ENCODE data around the gene AZIN2.
A peak's percentile ranks its signal among the peaks of the same experiment; 100 is the strongest.

The AZIN2 gene

DNA sequence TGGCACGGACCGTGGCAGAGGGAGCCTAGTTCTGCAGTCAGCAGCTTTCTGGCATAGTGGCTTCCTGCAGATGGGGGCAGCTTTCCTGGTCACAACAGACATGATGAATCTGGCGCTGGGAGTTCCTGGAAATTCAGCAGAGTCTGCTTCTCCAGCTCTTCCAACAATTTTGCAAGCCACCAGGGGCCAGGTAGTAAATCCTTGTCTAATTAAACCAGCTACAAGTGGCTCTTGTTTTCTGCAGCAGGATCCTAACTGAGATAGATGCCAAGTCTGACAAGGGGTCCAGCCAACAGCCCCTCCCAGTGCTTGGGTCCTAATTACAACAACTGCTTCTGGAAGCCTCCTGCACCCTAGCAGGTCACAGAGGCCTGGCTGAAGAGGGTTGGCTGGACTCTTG, 65.0 kb downstream of the AZIN2 start:
- DNase-seq (ENCODE audit: low read depth) = no peak
- H3K4me3 ChIP-seq (ENCODE audit: low read depth, low read length) = no peak overlapping the region
- TF ChIP-seq CTCF (conservative IDR thresholded peaks at IDR 0.05; ENCODE audit: low read depth, low read length) = no peak

DNA sequence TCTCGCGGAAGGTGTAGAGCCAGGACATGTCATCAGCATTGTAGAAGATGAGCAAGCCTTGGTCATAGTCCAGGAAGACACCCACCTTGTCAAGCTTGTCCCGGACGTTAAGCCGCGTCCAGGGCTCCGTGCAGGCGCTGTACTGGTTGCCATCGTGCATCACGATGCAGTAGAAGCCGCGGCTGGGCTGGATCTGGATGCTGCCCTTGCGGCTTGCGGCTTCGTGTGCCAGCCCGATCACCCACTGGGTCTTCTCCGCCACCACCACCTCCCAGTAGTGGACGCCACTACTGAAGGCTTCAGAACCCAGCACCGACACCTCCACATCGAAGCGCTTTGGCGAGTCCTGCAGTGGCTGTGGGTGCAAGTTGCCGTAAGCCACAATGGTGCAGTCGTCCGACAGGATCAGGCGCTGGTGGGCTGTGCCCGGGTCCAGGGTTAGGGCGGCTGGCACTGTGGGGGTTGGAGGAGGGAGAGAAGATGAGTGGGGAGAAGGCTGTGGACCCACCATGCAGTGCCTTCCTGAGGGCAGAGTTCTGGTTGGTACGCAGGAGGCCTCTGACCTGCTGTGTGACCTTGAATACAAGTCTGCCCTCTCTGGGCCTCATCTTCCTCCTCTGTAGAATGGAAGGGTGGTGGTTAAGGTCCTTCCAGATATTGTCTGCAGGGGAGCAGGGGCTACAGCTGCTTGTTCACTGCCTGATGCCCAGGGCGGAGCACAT, 66.5 kb downstream of the AZIN2 start:
- H3K4me3 ChIP-seq (ENCODE audit: low read depth, low read length) = no peak overlapping the region
- no peak for TF ChIP-seq CTCF (conservative IDR thresholded peaks at IDR 0.05; ENCODE audit: low read depth, low read length)
- no peak for DNase-seq (ENCODE audit: low read depth)

- DNase-seq (ENCODE audit: low read depth) = peak; percentile 74
- peak; percentile 75 for TF ChIP-seq CTCF (conservative IDR thresholded peaks at IDR 0.05; ENCODE audit: low read depth, low read length)
- no peak overlapping the region for H3K4me3 ChIP-seq (ENCODE audit: low read depth, low read length)
These were observed 67.0 kb downstream of the AZIN2 start for GRCh38 chr1:33147997-33148314.

DNA sequence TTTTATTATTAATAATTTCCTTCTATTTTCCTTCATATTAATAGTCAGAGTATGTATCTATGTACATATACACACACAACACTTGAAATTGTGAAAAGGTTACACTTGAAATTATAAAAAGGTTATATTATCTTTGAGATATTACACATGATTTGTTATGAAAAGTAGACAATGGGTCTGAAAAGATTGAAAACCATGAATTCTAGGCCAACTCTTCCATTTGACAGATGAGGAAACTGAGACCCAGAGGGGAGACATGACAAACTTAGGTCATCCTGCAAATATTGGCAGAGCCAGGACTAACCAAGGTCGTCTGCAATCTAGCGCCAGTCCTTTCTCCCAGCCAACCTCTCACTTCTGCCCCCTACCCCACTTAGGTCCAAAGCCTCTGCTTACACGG, 67.7 kb downstream of the AZIN2 start:
- no peak overlapping the region for H3K4me3 ChIP-seq (ENCODE audit: low read depth, low read length)
- DNase-seq (ENCODE audit: low read depth) = no peak
- TF ChIP-seq CTCF (conservative IDR thresholded peaks at IDR 0.05; ENCODE audit: low read depth, low read length) = no peak

GRCh38 chr1:33149453-33150190, 68.7 kb downstream of the AZIN2 start:
- DNase-seq (ENCODE audit: low read depth) = no peak
- no peak for TF ChIP-seq CTCF (conservative IDR thresholded peaks at IDR 0.05; ENCODE audit: low read depth, low read length)

GRCh38 chr1:33150522-33150921, 69.6 kb downstream of the AZIN2 start:
- TF ChIP-seq CTCF (conservative IDR thresholded peaks at IDR 0.05; ENCODE audit: low read depth, low read length) = no peak
- DNase-seq (ENCODE audit: low read depth) = peak; percentile 62
- no peak overlapping the region for H3K4me3 ChIP-seq (ENCODE audit: low read depth, low read length)

More at GRCh38 chr1:33149453-33150190, 68.7 kb downstream of the AZIN2 start:
- no peak overlapping the region for H3K4me3 ChIP-seq (ENCODE audit: low read depth, low read length)

DNA sequence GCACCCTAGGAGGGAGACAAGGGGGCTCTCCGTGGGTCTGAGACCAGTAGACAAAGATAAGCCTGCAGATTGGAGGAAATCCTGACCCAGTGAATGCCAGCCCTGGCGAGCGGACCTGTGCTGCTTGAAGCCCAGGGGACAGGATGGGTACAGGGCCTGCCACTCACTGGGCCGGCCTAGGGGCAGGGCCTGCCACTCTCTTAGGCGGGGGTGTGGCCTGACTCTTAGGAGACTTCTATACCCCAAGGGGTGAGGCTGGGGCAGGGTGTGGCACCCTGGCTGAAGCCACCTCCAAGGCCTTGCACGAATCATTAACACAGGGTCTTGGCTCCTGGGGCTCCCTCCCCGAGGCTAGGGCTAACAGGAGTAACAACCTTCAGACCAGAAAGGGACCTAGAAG, 70.2 kb downstream of the AZIN2 start:
- no peak for TF ChIP-seq CTCF (conservative IDR thresholded peaks at IDR 0.05; ENCODE audit: low read depth, low read length)
- H3K4me3 ChIP-seq (ENCODE audit: low read depth, low read length) = no peak overlapping the region
- DNase-seq (ENCODE audit: low read depth) = no peak
